Measurements from ENCODE around the gene SF3B2.
"Not testable (repeated sequence)": the region's sequence is repeated elsewhere in the genome, so short reads cannot be mapped to it uniquely, and the experiment has no call there.

Gene SF3B2

GRCh38 chr11:66078949-66079348 is 26.8 kb downstream of the SF3B2 start:
- DNase-seq: not testable (repeated sequence)

GRCh38 chr11:66080055-66080817 is 28.1 kb downstream of the SF3B2 start:
- no peak for DNase-seq

- DNase-seq: no peak
Measured at GRCh38 chr11:66081505-66081904, 29.3 kb downstream of the SF3B2 start.

GRCh38 chr11:66082946-66083698 is 31.0 kb downstream of the SF3B2 start:
- no peak for DNase-seq

GRCh38 chr11:66083767-66084166 is 31.6 kb downstream of the SF3B2 start:
- DNase-seq: no peak

GRCh38 chr11:66084821-66085475 is 32.8 kb downstream of the SF3B2 start:
- no peak for DNase-seq

- DNase-seq: no peak
Measured at GRCh38 chr11:66087148-66087908, 35.2 kb downstream of the SF3B2 start.

GRCh38 chr11:66089067-66089466 is 36.9 kb downstream of the SF3B2 start:
- no peak for DNase-seq

- DNase-seq: no peak
Measured at GRCh38 chr11:66090288-66090687, 38.1 kb downstream of the SF3B2 start.

GRCh38 chr11:66092125-66092524 is 40.0 kb downstream of the SF3B2 start:
- not testable (repeated sequence) for DNase-seq

- not testable (repeated sequence) for DNase-seq
Measured at GRCh38 chr11:66099746-66100145, 47.6 kb downstream of the SF3B2 start.

GRCh38 chr11:66100272-66101065 is 48.3 kb downstream of the SF3B2 start:
- no peak for DNase-seq

GRCh38 chr11:66101066-66101464 is 48.9 kb downstream of the SF3B2 start:
- no peak for DNase-seq

GRCh38 chr11:66104057-66104638 is 52.0 kb downstream of the SF3B2 start:
- no peak for DNase-seq

- no peak for DNase-seq
Measured at GRCh38 chr11:66106786-66107599, 54.8 kb downstream of the SF3B2 start.

- DNase-seq: no peak
Measured at GRCh38 chr11:66107600-66108510, 55.7 kb downstream of the SF3B2 start.

- no peak for DNase-seq
Measured at GRCh38 chr11:66109294-66109693, 57.1 kb downstream of the SF3B2 start.

GRCh38 chr11:66111158-66111557 is 59.0 kb downstream of the SF3B2 start:
- DNase-seq: no peak

GRCh38 chr11:66112041-66112491 is 59.9 kb downstream of the SF3B2 start:
- DNase-seq: no peak
